ENCODE measurements around the gene CDKN2B-AS1.

Gene CDKN2B-AS1

DNA sequence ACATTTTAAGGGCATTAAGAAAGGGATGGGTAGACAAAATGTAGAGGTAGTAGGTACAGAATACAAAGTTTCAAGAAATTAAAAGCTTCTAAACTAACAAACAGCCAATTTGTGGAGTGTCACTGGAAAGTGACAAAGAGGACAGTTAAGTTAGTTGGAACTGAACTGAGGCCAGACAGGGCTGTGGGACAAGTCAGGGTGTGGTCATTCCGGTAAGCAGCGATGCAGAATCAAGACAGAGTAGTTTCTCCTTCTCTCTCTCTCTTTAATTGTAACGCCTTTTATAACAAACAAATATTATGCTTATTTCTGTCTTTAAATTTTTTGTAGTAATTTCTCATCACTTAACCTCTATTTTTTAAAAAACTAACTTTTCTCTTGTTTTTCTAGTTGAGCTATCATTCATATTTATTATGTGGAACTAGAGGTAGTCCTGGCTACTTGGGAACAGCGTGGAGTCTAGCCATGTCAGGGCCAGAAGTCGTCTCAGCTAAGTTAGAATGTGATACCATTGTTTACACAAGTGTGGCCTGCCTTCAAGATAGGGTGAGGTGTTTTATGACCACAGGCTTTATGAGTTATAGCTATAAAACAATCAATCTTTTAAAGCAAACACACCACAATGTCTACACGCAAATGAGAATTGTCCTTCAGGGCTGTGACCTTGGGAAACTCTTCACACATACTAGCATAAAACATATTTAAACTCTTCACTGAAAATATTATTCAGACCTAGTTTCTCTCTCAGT, 129.8 kb downstream of the CDKN2B-AS1 start:
- no peak for DNase-seq

DNA sequence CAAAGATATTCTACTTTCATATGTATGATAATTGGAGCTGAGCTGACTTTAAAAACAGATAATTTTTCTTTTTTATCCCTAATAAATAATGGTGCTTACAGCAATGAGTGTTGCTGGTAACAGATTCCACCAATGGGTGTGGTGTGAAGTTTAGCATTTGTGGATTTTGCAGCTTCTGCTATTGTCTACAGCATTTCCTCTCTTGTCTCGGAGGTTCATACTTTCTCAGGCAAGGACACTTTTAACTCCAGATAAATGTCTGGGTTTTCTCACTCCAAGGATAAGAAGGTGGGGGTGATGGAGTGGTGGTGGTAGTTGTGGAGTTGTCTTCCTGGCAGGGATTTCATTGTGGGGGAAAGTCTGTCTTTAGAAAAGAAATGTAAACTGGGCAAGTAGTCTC, 134.5 kb downstream of the CDKN2B-AS1 start:
- DNase-seq, result no peak

DNA sequence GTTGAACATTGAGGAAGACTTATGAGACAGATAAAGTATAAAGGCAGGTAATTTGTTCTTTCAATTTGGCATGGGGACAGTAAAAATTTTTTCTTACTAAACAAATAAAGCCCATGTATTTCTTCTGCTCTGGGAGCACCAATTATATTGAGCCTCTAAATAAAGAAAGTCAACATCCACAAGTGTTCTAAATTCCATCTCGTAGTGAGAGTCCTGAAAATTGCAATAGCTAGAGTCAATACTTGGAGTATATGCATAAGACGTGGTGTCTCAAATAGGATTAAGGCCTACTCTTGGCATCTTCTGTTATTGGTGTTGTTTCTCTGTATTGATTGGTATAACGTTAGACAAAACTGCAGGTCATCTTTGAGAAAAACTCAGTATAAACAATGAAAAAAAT, 135.0 kb downstream of the CDKN2B-AS1 start:
- DNase-seq, result no peak

DNA sequence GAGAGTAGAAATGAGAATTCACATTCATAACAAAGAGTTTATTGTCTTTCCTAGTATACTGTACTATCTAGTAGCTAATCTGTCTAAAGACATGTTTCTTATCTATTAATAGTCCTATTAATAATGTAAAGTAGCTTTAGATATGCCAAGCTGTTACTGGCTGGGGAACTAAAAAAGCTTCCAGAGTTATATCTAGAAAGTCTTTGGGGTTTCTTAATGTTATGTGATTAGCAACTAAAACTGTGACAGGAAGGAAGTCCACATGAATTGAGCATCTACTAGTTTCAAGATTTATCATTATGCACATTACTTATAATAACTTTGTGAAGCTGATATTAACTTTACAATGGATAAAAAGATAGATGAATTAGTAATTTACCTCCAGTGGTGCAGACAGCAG, 137.2 kb downstream of the CDKN2B-AS1 start:
- no peak for DNase-seq

DNA sequence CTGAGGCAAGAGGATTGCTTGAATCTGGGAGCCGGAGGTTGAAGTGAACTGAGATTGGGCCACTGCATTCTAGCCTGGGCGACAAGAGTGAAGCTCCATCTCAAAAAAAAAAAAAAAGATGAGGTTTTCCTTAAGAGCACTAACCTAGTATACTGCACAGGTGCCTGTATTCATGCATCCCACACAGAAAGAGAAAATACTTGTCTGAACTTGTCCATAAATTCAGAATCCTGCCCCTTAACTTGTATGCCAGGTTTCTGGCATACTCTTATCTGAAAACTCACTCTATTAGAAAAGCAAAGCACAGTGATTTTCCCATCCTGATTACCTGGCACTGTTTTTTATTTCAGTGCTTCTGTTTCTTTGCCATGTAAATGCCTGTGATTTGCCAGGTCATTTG, 139.8 kb downstream of the CDKN2B-AS1 start:
- DNase-seq, result no peak

DNA sequence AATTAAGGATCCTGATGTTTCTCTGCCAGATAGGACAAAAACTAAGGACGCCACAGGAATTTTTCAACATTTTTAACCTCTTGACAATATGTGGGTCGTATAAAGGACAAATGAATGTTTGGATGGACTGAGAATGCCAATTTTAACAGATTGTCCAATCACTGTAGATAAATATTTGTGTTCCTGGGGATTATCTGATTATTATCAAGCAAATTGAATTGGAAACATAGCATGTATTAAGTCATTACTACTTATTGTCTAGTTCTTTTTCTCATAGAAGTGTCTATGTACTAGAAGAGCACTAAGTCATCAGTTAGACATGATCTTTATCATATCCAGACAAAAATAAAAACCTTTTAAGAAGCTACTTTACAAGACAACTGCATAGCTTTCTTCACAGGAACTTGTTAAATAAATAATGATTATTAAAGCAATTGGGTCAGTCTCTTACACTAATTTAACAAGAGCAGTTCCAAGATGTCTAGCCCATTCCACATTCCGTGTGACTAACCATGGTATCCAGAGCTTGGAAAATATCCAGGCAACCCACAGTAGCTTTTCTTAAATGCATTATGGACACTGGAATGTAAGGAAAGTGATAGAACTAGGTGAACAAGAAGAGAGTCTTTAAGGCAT, 142.0 kb downstream of the CDKN2B-AS1 start:
- no peak for DNase-seq

DNA sequence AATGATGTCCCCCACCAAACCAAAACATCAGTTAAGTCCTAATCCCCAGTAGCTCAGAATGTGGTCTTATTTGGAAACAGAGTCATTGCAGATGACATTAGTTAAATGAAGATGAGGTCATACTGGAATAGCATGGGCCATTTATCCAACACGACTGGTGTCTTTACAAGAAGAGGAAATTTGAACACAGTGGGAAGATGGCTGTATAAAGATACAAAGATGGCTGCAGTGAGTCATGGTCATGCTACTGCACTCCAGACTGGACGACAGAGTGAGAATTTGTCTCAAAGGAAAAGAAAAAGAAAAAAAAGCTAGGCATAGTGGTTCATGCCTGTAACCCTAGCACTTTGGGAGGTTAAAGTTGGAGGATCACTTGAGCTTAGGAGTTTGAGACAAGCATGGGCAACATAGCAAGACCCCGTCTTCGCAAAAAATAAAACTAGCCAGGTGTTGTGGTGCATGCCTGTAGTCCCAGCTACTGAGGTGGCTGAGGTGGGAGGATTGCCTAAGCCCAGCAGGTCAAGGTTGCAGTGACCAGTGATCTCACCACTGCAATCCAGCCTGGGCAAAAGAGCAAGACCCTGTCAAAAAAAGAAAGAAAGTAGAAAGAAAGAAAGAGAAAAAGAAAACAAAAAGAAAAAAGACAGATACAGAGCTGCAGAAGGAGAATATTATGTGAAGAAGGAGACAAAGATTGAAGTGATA, 144.5 kb downstream of the CDKN2B-AS1 start:
- DNase-seq, result no peak

DNA sequence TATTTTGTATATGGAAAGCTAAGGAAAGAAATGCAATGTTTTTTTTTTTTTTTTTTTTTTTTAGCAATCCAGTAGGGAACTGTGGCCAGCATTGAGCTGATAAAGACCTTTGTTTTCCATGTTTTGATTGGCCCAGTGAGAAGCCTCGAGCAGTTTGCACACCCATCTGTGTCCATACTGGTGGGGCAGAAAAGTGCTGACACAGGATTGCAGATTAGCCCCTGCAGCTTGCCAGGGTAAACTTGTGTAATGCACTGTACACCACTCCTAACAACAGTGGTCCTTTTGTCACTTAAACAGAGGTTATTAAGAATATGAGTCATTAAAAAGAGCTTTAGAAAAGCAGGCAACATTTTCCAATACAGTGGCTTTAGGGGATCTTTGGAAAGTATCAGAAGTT, 147.3 kb downstream of the CDKN2B-AS1 start:
- DNase-seq, result no peak

DNA sequence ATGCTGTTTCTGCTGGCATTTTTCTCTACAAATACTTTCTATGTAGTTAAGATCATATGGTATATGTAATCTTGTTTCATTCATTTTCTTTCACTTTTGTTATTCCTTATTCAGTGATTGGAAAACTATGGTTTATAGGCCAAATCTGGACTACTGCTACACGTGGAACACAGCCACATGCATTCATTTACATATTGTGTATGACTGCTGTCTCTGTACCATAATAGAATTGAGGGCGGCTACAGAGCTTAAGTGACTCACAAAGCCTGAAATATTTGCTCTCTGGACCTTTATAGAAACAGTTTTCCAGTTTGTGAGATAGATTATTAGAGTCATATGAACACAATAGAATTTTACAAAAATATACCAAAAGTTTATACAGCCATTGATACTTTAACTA, 148.1 kb downstream of the CDKN2B-AS1 start:
- DNase-seq, result no peak

DNA sequence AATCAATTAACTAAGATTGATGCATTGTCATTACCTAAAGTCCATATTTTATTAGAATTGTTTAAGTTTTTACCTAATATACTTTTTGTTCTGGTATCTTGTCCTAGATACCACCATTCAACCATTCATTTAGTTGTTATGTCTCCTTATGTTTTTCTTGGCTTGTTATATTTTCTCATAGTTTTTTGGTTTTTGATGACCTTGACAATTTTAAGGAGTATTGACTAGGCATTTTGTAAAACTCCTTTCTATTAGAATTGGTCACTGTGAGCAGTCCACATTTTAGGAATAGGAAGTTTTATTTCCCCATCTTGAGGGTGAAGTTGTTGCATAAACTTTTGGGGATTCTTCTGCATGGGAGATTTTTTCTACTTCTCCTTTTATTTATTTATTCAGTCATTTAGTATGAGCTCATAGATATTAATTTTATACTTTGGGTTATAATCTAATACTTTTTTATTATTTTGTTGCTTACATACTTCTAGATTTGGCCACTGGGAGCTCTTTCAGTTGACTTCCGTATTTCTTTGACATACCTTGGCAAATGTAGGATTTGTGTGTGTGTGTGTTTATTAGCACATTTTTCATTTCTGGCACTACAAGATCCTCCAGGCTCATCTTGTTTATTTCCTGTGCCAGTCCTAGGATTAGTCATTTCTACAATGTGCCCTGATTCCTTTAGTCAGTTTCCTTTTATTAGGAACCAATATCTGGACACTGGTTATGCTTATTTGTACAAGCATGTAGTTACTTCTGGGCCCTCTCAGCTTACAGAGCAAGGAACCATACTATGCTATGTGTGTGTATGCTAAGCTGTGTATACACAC, 149.4 kb downstream of the CDKN2B-AS1 start:
- no peak for DNase-seq

DNA sequence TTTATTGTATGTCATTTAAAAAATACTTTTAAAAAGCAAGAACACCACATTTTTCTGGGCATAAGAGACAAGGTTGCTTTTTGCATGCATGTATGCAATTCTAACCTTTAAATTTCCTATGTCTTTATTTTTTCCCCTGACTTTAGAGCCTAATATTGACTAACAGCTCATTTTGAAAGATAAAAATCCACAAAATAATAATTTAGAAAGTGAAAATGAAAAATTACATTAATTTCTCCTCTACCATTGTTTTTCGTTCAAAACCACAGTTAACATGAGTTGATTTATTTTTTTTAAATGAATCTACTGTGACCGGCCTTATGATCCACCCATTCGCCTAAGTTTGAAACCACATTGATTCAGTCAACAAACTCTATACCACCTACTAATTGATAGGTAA, 152.0 kb downstream of the CDKN2B-AS1 start:
- DNase-seq, result no peak

DNA sequence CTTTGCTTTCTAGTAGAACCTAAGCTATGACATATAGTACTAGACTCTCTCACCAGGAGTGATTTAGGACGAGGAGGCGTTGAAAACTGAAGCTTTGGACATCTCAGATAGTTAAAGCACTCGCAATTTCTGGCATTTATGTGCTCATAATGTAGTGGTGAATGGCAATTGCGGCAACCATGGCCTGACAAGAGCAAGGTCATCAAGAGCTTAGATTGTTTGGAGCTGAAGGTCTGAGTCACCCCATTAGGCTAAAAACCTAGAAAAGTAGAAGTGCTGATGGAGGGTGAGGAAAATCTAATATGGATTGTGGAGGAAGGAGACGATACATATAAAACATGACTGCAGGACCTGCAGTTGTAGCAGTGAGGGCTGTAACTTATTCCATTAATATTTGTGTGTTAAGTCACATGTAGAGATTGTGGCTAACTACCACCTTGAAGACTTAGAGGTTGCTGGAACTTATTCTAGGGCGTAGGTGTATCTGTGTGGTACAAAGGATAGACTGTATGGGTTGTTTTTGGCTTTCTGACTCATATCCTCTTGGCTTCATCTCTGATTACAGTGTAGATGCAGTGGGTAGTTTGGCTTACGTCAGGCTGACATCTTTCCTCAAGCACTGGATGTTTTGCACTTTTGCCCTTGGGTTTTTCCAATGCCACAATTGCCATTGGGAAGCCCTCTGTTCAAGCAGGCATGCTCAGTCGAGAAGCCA, 153.4 kb downstream of the CDKN2B-AS1 start:
- no peak for DNase-seq

DNA sequence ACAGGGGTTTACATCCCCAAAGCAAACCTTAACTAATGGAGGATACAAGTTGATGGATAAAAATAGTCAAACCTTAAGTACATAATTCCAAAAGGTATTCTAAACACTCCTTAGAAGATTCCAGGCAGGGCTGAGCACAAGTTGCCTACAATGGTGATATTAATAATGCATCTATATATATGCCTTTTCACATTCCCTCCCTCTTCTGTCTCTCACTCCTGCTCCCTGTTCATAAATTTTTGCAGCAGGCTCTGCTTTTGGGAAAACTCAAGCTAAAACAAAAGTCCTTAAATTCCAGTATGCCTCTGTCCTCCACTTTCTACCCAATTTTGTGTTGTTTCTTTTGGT, 153.9 kb downstream of the CDKN2B-AS1 start:
- no peak for DNase-seq

DNA sequence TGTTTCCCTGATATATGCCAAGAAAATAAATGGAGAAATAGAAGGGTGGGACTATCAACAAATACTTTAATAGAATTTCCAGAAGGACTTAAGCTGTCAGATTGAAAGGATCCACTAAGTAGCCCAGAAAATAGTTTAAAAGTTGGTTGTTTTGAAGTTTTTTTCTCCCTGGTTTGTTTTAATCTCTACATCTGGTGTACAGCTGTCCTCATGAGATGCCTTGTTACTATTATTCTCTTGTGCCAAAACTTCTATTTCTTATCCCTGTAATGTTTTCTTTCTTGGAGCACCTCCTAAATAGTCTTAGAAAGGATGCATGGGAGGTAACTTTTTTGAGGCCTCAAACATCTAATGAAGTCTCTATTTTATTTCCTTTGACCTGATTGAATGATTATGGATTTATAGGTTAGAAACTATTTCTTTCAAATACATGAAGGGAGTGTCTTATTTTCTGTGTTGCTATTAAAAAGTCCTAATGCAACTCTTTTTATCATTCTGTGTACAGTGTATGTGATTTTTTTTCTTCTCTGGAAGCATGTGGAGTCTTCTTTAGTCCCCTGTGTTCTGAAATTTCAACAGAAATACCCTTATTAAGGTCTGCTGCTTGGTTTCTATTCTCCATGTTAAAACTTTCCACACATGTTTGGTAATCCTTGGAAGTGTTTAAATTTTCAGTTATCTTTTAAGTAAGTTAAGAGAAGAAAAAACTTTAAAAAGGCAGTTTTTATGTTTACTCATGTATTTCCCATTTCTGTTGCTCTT, 154.5 kb downstream of the CDKN2B-AS1 start:
- DNase-seq, result no peak

DNA sequence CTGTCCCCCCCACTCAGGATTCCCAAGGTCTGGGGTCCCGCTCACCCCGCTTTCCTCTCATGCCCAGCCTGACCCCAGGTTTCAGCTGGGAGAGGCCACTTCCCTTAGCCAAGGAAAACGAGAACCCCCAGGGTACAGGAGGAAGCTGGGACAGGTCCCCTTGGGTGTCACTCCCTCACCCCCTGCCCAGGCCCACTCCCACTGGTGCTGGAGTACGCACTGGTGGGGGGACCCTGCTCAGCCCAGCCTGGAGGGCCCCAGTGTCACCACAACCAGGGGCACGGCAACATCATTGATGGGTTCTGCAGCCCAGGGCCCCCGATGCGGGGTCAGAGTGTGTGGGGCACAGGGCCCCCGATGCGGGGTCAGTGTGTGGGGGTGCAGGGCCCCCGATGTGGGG, 159.5 kb downstream of the CDKN2B-AS1 start:
- DNase-seq, result no peak

DNA sequence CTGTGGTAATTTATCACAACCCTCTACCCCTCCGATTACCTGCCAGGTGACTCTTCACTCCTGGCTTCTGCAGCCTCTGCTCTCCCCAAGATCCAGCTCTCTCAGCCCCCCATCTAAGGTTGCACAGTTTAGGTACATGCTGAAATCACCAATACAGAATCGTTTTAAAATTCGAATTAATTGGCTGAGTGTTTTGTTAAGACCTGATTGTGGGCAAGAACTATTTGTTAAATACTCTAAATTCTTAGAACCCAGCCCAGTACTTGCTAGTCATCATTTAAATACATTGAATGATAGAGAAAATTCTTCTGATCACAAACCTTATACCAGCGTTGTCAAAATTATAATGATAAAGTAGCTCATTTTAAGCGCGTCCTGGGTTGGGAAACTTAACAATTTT, 162.0 kb downstream of the CDKN2B-AS1 start:
- DNase-seq, result no peak

DNA sequence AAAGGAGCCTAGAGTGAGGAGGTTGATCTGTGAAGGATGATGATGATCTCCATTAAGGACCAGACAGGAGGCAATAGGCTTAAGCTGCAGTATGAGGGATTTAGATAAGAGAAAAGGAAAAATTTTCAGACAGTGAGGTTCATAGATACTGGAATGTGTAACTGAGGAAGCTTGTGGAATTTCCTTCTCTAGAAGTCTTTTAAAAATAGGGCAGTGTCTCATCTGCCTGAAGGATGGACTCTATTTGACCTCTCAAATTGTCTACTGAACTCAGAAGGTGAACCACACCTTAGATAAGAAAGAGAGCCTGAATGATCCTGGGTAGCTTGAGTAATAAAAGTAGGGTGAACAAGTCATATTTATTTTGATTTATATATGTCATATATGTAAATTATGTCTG, 162.7 kb downstream of the CDKN2B-AS1 start:
- DNase-seq, result no peak

DNA sequence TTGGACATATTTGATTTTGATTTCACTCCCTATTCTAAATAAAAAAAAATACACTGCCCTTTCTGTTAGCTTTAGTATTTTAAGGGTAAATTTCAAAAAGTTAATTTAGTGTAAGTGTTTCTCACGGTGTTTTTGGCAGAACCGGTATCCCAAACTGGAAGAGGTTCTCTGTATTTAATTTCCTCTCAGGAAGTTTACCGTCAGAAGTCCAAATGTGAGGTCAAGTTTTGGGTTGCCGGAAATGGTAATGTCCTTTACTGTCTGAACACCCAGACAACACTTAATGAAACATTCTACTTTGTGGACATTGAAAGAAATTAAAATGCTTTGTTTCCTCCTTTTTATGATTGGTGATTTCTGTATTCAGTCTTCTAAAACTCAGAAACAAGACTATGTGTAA, 163.2 kb downstream of the CDKN2B-AS1 start:
- DNase-seq, result no peak

DNA sequence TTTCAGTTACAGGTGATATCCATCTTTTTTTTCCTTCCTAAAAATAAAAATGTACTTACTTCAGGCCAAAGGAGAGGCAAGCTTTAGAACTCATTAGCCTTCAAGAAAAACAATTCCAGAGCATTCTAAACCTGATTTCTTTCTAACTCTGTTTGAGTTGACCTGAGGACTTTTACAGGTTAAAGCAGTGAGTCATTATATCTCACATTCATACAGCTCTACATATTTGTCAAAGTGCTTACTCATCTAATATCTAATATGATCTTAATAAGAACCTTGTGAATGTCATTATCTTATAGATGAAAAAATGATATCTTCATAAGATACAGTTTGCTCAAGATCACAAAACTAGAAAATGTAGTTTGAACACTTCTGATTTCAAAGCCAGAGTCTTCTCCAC, 163.7 kb downstream of the CDKN2B-AS1 start:
- DNase-seq, result no peak

DNA sequence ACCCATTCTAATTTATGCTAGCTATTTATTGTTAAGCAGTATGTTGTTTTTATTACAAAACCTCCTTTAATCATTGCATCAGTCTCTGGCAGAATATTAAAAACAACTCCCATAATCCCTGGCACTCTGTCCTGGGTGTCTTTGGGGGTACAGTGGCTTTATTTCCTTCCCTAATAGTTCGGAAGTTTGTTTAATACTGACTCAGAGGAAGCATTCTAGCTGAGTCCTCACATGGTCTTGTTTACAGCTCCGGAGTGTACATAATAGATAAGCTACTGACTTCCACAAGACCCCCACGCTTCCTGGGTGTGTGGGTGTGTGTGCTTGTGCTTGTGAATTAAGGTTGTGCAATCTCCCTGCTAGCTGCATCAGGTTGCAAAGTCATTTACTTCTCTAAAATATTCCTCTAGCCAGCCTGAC, 164.3 kb downstream of the CDKN2B-AS1 start:
- DNase-seq, result no peak

DNA sequence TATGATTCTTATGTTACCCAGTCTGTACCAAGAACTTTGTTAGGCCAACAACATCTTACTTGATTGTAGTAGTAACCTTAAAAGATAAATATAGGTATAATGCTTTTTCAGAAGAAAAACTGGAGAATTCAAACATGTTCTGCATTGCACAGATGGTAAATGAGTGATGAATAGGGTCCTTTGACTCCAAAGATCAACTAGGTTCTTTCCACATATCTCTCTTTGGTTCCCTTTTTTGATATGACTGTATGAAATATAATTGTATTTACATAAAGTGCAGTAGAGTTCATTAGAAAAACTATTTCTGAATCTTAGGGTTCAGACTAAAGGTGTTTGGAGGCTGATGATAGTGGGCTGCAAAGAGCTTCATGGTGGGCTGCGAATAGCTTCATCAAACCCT, 165.0 kb downstream of the CDKN2B-AS1 start:
- no peak for DNase-seq

DNA sequence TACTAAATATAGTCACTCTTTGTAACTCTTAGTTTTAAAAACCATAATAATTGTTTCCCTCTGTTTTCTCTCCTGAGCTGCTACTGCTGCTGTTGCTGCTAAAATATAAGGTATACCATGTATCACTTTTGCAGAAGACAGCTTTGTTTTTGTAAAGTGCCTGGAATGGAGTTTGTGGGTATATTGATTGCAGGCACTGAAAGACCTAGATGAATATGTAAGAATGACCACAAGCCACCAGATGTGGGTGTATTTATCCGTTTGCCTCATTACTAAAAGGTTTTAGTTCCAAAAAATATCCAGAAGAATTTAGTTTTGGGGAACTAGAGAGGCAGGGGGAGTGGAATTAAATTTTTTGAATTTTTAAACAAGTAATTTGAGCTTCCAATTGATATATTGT, 165.6 kb downstream of the CDKN2B-AS1 start:
- DNase-seq, result no peak

All from T1000 (cell line).